Measurements from ENCODE around the gene MTPN.

The MTPN gene

DNA sequence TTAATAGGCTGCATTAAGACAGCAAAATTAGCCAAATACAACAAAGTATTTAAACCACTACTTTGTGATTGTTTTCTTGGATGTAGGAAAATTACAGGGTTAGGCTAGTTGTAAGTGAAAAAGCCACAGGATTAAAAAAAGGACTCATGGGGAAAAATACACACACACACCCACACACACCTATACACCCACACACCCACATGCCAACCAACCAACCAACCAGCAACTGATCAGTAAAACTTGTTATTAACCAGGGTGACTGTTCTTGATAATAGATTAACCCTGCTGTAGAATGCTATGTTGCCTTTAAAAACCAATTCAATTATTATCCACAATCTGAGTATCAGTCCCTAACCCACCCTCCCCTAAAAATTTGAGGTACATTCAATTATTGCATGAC, 49.0 kb downstream of the MTPN start:
- DNase-seq (ENCODE audit: low read depth in 2 of 2): no peak

- DNase-seq (ENCODE audit: low read depth in 2 of 2): no peak
Measured at GRCh38 chr7:135925210-135925609, 51.9 kb downstream of the MTPN start.

- DNase-seq (ENCODE audit: low read depth in 2 of 2): no peak
Measured at GRCh38 chr7:135924302-135924701, 52.9 kb downstream of the MTPN start.

DNA sequence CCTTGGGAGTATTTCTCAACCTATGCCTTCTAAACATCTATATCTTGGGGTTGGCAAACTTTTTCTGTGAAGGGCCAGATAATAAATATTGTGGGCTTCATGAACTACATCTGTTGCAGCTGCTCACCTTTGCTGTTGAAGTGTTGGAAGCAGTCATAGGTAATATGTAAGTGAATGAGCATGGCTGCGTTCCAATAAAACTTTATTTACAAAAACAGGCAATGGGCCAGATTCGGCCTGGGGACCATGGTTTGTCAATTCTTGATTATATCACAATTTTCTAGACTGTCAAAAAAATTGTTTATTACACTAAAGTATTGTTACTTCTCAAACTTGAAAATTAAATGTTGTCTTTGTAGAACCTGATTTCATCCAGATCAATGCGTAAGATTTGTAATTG, 54.9 kb downstream of the MTPN start:
- DNase-seq (ENCODE audit: low read depth in 2 of 2): no peak

GRCh38 chr7:135920478-135920877, 56.7 kb downstream of the MTPN start:
- no peak for DNase-seq (ENCODE audit: low read depth in 2 of 2)

- DNase-seq (ENCODE audit: low read depth in 2 of 2): no peak
Measured at GRCh38 chr7:135919071-135919841, 57.9 kb downstream of the MTPN start.

DNA sequence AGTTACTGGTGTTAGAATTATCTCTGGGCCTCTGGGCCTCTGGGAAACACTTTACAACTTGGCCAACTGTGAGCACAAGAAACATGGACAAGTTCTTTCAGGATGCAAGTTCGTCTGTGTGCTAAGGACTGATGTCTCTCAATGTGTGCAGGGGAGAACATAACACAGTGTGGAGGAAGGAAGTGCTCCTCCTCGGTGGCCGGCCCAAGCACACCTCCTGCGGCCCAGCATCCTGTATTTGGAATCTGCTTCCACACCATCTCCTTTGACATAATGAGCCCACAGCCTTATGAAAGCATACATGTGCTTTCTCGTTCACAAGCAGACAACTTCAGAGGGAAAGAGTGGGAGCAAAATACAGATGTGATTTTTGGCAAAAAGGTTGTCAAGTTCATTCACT, 59.0 kb downstream of the MTPN start:
- DNase-seq (ENCODE audit: low read depth in 2 of 2): no peak

DNA sequence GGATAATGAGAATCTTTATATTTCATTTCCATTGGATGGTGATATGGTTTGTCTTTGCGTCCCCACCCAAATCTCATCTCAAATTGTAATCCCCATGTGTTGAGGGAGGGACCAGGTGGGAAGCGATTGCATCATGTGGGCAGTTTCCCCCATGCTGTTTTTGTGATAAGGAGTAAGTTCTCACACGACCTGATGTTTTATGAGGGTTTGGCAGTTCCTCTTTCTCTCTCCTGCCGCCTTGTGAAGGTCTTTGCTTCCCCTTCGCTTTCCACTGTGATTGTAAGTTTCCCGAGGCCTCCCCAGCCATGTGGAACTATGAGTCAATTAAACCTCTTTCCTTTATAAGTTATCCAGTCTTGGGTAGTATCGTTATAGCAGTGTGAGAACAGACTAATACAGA, 59.4 kb downstream of the MTPN start:
- DNase-seq (ENCODE audit: low read depth in 2 of 2): no peak

DNA sequence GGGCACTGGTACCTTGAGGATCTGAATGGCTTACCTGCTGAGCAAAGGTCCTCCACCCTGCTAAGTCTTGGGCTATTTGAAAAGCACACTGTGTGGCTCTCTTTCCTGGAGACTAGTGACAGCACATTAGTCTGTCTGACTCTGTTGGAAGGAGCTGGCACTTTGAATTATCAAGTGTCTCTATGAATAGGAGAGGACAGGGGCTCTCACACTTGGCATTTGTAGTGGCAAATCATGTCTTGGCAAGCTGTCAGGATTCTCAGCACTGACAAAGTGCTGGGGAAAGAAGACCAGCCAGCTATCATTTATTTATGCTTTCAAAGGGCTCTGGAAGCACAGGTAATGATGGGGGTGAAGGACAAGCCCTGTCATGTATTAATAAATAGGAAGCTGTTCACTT, 62.8 kb downstream of the MTPN start:
- DNase-seq (ENCODE audit: low read depth in 2 of 2): no peak

GRCh38 chr7:135913404-135913803, 63.8 kb downstream of the MTPN start:
- DNase-seq (ENCODE audit: low read depth in 2 of 2): no peak

DNA sequence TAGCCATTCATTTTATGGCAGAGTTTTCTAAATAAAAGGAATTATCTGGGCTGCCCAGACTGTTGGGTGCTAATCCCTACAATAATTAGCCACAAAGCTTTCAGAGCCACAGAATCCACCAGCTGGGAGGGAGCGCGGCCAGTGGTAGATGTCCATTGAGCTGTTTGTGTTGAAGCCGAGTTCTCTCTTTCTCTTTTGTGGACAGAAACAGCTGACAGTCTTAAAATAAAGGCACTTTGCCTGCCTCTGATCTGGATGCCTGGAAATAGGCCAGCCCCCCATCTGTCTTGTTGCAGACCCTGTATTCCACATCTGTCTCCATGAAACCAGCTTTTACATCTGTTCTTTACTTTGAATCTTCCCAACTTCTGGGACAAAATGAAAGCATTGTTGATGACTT, 66.1 kb downstream of the MTPN start:
- DNase-seq (ENCODE audit: low read depth in 2 of 2): no peak

GRCh38 chr7:135910393-135911036, 66.6 kb downstream of the MTPN start:
- DNase-seq (ENCODE audit: low read depth in 2 of 2): no peak

GRCh38 chr7:135905858-135906257, 71.3 kb downstream of the MTPN start:
- DNase-seq (ENCODE audit: low read depth in 2 of 2): no peak

DNA sequence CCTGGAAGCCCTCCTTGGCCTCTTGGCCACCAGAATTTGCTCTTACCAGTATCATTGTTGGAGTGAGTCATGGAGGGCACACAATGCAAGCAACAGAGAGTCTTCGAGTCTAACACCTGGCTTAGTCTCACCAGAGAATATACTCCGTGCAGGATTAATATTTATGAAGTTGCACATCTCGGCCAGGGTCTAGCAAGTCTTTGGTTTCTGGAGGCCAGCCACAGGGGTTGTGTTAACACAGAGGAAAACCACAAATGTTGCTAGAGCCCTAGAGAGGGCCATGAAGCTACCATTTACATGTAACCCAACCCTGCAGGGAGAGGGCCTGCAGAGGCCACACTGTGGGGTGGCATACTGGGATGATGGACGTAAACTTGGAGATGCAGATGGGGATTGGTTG, 71.8 kb downstream of the MTPN start:
- DNase-seq (ENCODE audit: low read depth in 2 of 2): no peak

DNA sequence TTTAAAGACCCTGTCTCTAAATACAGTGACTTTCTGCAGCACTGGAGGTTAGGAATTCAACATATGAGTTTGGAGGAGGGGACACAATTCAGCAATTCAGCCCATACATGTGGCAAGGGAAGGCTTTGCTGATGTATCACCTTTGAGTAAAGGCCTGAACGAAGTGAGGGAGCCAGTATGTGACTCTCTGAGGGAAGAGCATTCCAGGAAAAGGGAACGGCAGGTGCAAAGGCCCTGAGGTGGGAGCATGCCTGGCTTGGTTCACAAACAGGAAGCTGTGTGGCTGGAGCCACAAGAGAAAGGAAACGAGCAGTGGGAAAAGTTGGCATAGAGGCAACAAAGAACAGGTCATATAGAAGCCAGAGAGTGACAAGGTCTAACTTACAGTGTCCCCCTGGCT, 72.9 kb downstream of the MTPN start:
- DNase-seq (ENCODE audit: low read depth in 2 of 2): no peak

DNA sequence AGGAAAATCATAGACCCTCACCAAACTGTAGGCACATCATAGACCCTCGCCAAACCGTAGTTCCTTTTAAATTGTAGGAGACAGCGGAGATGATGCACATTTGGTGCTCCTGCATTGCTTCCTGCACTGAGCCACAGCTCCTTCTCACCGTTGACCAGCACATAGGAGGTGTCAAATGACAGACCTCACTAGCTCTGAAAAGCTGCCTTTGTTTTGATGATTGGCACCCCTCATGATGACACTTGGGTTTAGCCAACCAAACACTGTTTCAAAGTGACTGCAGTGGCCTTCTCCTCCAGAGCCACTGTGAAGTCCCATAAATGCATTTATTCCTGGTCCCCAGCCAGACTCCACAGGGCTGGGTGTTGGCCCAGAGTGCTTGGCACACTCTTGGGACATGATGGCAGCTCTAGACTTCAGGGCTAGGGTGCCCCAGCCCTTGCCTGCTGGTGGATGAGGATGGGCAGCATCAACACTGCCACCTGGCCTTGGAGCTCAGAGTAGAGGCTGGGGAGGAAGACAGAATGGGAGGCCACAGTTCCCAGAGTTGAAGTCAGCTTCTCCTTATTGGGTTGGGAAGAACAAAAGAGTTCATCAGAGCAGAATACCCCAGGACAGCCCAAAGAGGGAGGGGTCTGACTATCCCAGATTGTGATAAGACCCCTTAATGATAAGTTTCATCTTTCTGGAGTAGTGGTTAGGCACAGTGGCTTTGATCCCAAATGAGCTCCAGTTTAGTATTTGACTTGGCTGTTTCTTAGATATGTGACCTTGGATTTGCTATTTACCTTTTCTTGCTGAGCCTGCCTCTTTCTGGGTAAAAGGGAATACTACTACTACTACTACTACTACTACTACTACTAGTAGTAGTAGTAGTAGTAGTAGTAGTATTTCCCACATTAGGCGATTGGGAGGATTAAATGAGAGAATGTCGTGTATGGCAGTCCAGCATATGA, 75.3 kb downstream of the MTPN start:
- no peak for DNase-seq (ENCODE audit: low read depth in 2 of 2)

DNA sequence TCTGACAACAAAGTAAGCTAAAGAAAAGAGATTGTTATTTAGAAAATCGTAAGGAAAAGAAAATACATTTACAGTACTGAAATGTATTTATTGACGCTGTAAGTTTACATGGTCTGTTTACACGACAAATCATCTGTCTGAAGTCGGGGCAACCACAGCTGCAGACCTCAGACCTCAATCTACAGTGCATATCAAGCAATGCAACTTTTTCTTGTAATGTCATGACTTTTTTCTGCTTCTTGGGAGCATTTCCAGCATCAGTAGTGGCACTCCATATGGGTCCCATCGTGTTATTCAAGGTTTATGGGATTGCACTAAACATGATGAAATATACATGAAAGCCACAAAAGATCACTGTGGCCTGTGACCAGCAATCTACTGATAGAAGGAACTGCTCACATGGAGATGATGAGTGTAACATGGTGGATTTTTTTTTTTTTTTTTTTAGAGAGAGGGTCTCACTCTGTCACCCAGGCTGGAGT, 77.1 kb downstream of the MTPN start:
- no peak for DNase-seq (ENCODE audit: low read depth in 2 of 2)

DNA sequence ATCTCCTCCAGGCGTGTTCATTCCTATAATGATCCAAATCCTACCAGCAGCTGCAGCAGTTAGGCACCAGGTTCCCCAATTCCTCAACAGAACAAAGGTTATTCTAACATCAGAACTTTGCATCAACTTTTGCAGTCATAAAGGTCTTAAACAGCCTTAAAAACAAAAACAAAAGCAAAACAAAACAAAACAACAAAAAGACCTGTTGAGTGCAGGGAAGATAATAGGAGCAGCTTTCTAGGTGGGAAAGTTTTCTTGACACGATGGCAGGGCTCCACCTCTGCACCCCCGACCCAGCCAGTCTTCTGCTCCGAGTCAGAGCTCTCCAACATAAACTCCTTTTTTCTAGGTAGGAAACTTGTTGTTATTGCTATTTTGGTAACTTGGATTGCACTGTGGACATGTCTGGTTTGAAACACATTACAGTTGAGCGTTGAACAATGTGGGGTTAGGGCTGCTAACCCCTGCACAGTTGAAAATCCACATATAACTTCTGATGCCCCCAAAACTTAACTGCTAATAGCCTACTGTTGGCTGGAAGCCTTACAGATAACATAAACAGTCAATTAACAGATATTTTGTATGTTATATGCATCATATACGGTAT, 77.6 kb downstream of the MTPN start:
- DNase-seq (ENCODE audit: low read depth in 2 of 2): no peak

DNA sequence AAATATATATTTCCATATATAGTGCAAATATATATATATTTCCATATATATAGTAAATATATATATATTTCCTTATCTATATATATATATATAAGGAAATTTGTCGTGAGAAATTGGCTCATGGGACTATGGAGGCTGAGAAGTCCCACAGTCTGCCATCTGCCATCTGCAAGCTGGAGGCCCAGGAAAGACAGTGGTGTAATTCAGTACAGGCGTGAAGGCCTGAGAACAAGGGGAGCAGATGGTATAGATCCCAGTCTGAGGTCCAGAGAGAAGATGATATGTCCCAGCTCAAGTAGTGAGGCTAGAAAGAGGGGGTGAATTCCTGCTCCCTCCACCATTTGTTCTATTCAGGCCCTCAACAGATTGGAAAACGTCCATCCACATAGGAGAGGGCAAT, 78.9 kb downstream of the MTPN start:
- DNase-seq (ENCODE audit: low read depth in 2 of 2): no peak

- no peak for DNase-seq (ENCODE audit: low read depth in 2 of 2)
Measured at GRCh38 chr7:135894816-135895215, 82.3 kb downstream of the MTPN start.

DNA sequence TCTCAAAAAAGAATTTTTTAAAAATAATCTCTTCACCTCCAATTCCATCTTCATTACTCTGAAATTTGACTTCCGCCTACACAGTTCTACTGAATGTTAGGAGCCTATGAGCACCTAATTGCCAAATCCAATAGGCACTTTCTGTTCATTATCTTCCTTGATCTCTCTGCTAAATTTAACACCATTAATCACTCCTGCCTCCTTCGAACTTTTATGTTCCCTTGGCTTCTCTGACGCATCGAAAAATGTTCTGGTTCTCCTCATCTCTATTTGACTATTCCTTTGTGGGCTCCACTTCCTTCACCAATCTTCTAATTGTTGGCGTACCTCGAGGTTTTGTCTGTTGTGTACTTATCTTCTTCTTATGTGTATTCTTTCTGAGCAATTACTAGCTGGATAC, 87.3 kb downstream of the MTPN start:
- DNase-seq (ENCODE audit: low read depth in 2 of 2): no peak

DNA sequence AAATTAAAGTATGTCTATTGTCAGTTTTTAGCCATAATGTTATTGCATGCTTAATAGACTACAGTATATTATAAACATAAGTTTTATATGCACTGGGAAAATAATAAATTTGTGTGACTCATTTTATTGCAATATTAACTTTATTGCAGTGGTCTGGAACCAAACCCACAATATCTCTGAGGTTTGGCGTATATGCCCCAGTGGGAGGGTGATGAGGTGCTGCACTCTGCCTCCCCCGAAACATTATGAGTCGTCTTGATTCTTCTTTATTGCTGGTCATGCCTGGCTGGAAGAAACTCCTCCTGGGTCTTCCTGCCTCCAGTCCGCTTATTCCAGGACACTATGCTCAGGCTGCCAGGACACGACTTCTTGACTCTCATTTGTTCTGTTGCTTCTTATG, 88.4 kb downstream of the MTPN start:
- DNase-seq (ENCODE audit: low read depth in 2 of 2): no peak
